GM19099 (cell line): ENCODE results near the gene RUNX3.
A peak's percentile ranks its signal among the peaks of the same experiment; 100 is the strongest.

ENCODE experiments used
- POLR2A ChIP-seq: IDR thresholded peaks from 3 replicates; pipeline ENCODE4 v1.6.1; 2011; ENCODE audit warnings: low read depth; ENCODE audit not compliant: insufficient read length; ENCODE audit errors: extremely low read depth

Gene RUNX3

DNA sequence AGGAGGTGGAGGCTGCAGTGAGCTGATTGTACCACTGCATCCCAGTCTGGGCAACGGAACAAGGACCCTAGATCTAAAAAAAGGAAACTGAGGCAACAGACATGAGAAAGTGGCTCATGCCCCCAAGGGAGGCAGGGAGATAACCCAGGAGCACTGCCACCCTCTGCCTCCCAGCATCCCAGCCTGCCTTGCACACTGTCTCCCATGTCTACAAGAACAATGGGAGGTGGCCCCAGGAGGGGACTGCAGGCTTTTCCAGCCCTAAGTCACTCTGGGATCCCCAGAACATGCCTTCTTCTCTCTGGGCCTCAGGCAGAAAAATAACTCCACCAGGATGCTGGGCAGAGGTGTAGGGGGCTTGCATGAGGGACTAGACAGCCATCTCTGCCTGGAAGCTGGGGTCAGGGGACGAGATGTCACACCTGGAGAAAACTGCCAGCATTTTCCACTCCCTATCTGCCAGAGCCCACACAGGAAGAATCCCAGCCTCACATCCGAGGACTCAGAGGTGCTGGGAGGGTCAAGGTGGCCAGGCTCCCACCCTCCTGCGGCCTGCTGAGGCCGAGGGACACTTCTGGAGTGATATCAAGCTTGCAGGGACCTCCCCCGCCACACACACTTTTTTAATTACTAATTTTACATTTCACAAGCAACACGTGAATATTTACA, 21.4 kb downstream of the RUNX3 start:
- no peak for TF ChIP-seq POLR2A

DNA sequence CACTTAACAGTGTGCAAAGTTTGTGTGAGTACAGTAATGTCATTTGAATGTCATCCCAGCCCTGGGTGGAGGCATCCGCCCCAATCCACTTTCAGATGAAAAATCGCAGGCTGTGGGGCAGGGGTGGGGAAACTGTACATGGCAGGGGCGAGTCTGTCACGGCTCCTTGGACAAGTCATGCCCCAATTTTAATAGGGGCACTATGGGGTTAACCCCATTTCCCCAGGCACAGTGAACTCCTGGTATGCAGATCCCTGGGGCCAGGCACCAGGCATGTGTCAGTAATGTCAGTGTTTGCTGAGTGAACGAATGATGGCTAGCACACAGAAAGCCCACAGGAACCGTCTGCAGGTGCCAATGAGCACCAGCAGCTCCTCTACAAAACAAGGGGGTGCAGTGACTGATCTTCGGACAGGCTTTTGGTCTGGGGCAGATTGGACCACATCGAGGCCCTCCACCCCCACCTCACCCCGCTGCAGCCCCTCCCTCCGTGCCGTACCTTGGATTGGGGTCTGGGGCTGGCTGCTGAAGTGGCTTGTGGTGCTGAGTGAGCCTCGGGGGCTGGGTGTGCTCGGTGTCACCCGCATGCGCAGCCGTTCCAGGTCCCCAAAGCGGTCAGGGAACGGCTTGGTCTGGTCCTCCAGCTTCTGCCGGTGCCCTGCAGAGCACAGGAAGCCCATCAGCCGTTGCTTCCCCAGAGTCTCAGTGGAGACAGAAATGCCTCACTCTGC, 23.2 kb downstream of the RUNX3 start:
- no peak for TF ChIP-seq POLR2A

DNA sequence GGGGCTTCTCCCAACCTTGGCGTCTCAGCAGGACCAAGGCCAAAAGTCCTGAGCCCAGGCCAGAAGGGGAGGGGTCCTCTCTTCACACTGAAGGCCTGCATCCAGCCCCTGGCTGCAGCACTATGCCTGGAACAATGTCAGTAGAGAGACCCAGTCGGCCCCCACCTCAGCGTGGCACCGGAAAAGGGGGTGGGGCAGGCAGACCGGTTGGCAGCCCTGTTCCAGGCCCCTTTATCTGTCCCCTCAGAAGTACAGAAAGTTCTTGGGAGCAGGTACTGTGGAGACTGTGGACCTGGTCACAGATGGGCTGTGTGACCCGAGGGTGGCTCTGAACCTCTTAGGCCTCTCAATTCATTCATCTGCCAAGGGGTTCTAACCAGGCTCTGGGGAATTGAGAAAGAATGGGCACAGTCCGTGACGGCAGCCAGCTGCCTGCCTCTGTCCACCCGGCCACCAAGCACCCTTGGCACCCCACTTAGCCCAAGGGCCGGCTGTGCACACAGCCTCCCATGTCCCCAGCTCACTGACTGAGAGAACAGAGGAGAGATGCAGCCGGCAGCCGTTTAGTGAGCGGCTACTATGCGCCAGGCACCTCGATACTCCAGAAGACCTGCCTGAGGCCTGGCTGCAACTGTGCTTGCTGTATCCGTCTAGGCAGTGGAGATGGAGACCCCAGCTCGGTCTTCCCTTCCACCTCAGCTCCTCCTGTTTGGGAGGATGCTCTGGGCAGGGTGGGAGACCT, 23.9 kb downstream of the RUNX3 start:
- no peak for TF ChIP-seq POLR2A

DNA sequence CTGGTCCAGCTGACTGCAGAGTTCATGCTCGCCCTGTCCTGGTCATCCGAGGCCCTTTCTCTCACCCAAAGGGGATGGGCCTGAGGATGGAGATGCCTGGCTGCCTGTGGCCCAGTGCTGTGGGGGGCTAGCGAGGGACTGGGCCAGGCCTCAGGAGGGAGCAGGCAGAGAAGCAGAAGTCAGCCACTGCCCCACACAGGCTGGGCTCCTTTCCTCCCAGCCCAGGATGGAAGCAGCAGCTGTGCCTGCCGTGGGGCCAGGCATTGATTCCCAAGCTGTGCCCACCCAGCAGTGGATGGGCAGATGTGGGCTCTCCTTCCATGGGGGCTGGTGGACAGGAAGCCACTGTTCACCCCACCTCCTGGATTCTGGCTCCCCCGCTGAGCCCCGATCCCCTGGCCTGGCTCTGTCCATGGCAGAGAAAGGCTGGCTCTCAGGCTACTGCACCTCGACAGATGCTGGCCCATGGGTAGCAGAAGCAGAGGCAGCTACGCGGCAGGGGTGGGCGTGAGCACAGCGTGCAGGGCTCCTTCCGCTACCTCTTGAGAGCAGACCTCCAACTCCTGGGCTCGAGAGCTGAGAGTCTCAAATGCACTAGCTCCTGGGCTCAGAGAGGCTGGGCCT, 24.6 kb downstream of the RUNX3 start:
- no peak for TF ChIP-seq POLR2A

DNA sequence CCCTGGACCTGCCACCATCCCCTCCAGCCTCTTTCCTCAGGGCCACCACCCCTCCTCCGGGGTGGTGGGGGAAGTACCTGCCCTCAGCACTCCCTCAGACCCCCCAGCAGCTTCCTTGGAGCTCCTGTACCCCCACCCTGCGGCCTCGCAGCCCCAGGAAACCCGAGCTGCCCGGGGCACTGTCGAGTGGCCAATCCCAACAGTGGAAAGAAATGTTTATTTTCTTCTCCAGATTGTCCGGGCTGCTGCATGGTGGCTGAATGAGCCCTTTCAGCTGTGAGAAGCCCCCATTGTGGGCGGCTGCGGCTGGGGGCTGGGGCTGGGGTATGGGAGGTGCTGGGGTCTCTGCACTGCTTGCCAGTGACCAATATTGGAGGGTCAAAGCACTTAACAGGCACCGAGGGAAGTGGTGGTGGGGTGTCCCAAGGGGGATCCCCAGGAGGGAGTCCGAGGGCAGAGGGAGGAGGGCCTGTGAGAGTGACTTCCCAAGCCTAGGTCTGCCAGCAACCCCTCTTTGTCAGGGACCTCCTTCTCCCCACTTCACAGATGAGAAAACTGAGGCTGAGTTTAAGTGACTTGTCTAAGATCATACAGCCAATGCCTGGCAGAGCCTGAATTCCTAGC, 25.2 kb downstream of the RUNX3 start:
- TF ChIP-seq POLR2A, result no peak

DNA sequence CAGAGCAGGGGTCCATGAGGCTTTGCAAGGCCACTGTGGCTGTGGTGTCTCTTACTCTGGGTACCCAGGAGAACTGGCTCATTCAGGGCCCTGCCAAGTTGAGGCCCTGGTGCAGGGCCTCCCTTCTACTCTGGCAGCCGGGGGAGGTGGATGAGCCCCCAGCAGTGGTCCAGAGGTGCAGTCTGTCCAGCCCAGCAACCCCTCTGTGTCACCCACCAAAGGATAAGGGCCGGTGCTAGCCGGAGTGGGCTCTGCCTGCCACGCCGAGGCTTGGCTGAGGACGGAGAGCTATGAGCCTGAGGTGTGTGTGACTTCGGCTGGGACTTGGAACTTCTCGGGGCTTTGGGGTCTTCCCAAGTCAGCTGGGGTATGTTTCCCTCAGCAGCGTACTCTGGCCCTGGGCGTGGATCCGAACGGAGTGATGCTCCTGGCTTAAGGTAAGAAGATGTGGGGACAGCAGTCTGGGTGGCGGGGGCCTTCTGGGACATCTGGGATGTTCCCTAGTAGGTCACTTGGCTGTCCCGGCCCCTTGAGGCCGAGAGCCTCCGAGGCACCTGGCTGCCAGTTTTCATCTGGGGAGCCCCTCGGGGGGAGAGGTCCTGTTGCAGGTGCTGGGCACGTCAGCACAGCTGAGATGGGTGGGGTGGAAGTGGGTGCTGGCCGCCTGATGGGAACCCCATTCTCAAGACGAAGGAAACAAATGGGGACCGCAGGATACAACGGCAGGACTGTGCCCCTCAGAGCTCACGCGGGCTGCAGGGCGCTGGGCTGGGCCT, 25.9 kb downstream of the RUNX3 start:
- TF ChIP-seq POLR2A, result peak; percentile 19

DNA sequence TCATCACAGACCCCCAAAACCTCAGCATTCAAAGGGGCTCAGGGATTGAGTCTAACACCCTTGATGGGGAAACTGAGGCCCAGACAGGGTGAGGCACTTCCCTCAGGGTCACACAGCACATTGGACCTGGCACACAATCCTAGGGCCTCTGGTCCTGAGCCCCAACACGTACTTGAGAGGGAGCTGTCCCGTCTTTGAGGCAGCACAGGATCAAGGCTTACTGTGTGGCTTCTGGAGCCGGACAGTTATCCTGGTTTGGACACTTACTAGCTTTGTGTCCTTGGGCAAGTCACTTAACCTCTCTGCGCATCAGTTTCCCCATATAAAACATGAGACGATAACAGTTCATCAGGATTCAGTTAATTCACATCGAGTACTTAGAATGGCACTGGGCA, 26.5 kb downstream of the RUNX3 start:
- no peak for TF ChIP-seq POLR2A

DNA sequence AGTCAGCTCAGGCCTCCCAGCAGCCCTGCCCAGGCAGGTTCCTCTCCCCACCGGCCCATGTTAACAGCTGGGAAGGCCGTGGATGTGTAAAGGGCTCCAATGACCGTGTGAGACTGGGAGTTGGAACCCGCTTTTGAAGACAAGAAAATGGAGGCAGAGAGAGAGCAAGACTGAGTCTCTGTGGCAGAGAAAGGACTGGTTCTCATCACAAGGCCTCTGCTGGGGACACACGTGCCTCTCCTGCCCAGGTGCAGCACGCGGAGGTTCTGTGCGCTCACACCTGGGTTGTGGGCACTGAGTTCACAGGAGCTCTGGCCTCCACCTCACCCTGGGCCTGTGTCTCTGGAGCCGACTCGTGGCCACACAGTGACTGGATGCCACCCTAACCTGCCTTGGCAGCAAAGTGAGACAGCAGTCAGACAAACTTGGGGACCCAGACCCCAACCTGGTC, 27.0 kb downstream of the RUNX3 start:
- no peak for TF ChIP-seq POLR2A

DNA sequence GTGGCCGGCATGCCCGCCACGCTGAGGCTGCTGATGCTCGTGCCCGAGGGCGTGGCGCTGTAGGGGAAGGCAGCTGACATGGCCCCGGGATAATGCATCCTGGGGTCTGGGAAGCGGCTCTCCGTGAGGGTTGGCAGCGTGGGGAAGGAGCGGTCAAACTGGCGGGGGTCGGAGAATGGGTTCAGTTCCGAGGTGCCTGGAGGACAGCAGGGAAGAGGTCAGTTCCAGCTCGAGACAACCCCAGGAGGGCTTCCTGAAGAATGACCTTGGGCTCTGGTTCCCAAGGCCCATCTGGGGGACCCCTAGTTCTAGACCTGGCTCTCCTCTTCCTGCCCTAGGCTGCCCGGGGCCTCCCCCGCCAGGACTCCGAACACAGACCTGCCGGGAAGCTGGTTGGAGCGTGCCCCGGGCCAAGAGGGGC, 27.6 kb downstream of the RUNX3 start:
- TF ChIP-seq POLR2A, result no peak

DNA sequence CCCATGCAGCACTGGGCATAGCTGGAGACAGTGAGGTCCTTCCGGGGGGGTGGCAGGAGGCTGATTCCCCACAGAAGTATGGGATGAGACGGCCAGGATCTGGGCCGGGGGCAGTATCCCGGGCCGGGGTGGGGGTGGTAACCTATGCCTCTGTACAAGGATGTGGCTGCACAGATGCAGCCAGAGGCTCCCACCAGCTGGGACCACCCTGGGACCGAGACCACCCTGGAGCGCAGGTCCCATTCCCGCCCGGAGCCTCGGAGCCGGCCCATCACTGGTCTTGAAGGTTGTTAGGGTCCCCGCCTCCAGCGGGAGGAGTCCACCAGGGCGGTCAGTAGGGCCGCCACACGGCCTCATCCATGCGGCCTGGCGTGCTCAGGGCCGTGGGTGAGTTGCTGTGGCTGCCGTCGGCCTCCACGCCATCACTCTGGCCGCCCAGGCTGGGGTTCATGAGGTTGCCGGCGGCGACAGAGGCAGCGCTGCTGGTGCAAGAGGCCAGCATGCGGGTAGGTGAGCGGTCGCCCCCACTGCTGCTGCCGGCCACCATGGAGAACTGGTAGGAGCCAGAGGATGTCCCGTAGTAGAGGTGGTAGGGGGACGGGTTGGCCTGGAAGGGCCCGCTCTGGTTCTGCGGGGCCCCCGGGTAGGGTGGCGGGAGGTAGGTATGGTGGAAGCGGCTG, 28.1 kb downstream of the RUNX3 start:
- peak; percentile 34 for TF ChIP-seq POLR2A

DNA sequence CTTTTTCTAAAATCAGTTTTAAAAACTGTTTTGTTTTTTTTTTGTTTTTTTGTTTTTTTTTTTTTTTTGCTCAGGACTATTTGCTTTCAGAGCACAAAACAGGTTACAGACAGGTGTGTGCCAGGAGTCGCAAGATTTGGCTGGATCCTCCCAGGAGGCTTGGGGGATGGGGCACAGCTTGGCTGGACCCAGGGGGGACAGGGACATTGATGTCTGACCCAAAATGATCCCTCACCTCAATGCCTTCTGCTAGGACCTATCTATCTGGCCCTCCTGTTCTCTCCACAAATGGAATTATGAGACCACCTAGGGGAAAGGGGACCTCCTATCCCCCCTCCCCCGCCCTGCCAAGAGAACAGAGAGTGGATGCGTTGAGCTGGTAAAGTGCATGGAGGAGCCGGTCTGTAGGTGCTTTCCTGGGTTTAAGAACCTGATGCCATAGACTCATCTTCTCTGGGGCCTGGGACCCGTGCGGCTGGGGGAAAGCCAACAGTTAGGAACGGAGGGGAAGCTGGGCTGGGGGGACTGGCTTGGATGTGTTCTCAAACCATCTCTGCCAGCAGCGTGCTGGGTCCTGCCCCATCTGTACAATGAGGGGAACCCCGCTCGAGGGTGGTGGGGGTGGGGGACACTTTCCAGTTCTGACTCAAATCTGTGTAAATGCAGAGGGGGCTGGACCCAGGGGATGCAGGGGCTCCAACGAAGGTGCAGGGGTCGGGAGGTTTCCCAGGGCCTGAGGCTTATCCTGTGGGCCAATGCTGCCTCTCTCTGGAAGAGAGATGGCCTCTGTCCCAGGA, 28.9 kb downstream of the RUNX3 start:
- TF ChIP-seq POLR2A, result peak; percentile 46

DNA sequence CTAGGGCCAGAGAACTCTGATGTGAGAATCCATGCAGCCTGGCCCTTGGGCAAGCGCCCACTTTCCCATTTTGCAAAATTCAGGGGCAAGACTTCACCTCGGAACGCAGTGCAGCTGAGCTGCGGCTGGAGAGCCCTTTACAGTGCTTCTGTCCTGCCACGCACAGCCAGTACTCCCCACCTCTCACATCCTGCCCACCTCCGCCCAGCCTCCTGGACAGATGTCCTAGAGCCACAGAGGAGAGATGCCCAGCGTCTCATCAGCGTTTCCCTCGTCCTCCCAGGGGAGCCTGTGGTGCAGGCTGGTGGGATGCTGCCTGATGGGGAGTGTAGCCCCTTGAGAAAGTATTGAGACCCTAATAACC, 29.6 kb downstream of the RUNX3 start:
- peak; percentile 29 for TF ChIP-seq POLR2A

DNA sequence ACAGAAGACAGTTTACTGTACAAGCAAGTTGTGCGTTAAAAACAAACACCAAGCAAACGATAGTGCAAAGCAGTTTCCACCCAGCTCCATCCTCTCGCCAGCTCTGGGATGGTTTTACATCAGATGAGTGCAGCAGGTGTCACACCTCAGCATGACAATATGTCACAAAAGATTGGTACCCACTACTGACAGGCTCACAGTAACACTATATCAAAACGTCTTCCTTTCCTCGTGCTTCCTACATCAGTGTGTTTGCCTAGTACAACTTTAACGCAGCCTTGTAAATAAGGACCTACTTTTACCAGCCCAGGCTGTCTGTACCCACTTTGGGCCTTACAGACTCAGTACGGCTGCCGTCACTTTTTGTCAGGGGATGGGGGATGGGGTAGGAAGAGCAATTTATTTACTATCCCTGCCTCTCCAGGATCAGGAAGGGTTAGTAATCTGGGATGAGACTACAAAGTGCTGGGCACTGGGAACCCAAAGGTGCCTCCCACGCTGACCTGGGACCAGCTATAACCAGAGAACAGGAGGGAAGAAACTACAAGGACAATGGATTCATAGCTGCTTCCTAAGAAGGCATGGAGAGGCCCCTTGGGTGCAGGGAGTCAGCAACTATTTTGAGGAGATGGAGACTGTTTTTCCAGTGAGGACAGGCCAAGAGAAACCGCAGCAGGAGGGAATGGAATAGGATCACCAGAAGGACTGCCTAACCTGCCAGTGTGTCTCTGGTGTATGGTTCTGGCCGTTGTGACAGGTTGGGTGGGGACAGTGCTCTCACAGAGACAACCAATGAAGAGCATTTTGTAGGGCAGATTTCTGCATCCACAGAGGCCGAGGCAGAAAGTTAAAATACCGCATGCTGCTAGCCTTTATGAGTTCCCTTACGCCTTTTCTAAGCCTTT, 30.2 kb downstream of the RUNX3 start:
- TF ChIP-seq POLR2A, result no peak
